IPS-NIHi7 (cell line): ENCODE results near the gene GALNT10.
A peak's percentile ranks its signal among the peaks of the same experiment; 100 is the strongest.

Experiments used
- DNase-seq: peaks from one replicate; pipeline ENCODE4 v3.0.0; 2012; ENCODE audit warnings: mixed read lengths; ENCODE audit errors: extremely low spot score

Gene GALNT10

GRCh38 chr5:154377754-154378533 is 187.4 kb downstream of the GALNT10 start:
- DNase-seq: no peak

- DNase-seq: no peak
These were observed 189.7 kb downstream of the GALNT10 start for GRCh38 chr5:154380263-154380662.

GRCh38 chr5:154384480-154385235 is 194.1 kb downstream of the GALNT10 start:
- DNase-seq: no peak

GRCh38 chr5:154385236-154385512 is 194.6 kb downstream of the GALNT10 start:
- no peak for DNase-seq

- DNase-seq: no peak
These were observed 196.6 kb downstream of the GALNT10 start for GRCh38 chr5:154386952-154387629.

- peak; percentile 71 for DNase-seq
These were observed 198.3 kb downstream of the GALNT10 start for GRCh38 chr5:154388842-154389241.

GRCh38 chr5:154390096-154390495 is 199.6 kb downstream of the GALNT10 start:
- DNase-seq: no peak

- DNase-seq: no peak
These were observed 200.3 kb downstream of the GALNT10 start for GRCh38 chr5:154390746-154391359.

- no peak for DNase-seq
These were observed 201.3 kb downstream of the GALNT10 start for GRCh38 chr5:154391788-154392187.

- DNase-seq: no peak
These were observed 203.3 kb downstream of the GALNT10 start for GRCh38 chr5:154393850-154394249.

- no peak for DNase-seq
These were observed 203.8 kb downstream of the GALNT10 start for GRCh38 chr5:154394307-154394706.

GRCh38 chr5:154395407-154396106 is 205.0 kb downstream of the GALNT10 start:
- peak; percentile 62 for DNase-seq

- DNase-seq: no peak
These were observed 205.6 kb downstream of the GALNT10 start for GRCh38 chr5:154396128-154396527.

GRCh38 chr5:154397652-154398406 is 207.3 kb downstream of the GALNT10 start:
- no peak for DNase-seq

GRCh38 chr5:154400678-154401077 is 210.1 kb downstream of the GALNT10 start:
- no peak for DNase-seq

- no peak for DNase-seq
These were observed 210.8 kb downstream of the GALNT10 start for GRCh38 chr5:154401355-154401754.

GRCh38 chr5:154401931-154402330 is 211.4 kb downstream of the GALNT10 start:
- DNase-seq: no peak

- no peak for DNase-seq
These were observed 212.1 kb downstream of the GALNT10 start for GRCh38 chr5:154402611-154403010.

- no peak for DNase-seq
These were observed 212.7 kb downstream of the GALNT10 start for GRCh38 chr5:154403234-154403633.

GRCh38 chr5:154403776-154404387 is 213.3 kb downstream of the GALNT10 start:
- DNase-seq: no peak
